ENCODE data around the gene TFEC.

Gene TFEC

GRCh38 chr7:115914951-115915350, 115.6 kb downstream of the TFEC start:
- no peak for DNase-seq

- no peak for DNase-seq
Observed at GRCh38 chr7:115911465-115911864, 119.1 kb downstream of the TFEC start.

GRCh38 chr7:115910541-115911164, 119.9 kb downstream of the TFEC start:
- DNase-seq: peak; percentile 58

GRCh38 chr7:115906731-115907130, 123.8 kb downstream of the TFEC start:
- DNase-seq: no peak

GRCh38 chr7:115889669-115889984, 140.9 kb downstream of the TFEC start:
- DNase-seq: no peak

GRCh38 chr7:115888981-115889668, 141.4 kb downstream of the TFEC start:
- no peak for DNase-seq

GRCh38 chr7:115885550-115885949, 145.0 kb downstream of the TFEC start:
- no peak for DNase-seq
